ENCODE results near the gene FAM89B.

The FAM89B gene

DNA sequence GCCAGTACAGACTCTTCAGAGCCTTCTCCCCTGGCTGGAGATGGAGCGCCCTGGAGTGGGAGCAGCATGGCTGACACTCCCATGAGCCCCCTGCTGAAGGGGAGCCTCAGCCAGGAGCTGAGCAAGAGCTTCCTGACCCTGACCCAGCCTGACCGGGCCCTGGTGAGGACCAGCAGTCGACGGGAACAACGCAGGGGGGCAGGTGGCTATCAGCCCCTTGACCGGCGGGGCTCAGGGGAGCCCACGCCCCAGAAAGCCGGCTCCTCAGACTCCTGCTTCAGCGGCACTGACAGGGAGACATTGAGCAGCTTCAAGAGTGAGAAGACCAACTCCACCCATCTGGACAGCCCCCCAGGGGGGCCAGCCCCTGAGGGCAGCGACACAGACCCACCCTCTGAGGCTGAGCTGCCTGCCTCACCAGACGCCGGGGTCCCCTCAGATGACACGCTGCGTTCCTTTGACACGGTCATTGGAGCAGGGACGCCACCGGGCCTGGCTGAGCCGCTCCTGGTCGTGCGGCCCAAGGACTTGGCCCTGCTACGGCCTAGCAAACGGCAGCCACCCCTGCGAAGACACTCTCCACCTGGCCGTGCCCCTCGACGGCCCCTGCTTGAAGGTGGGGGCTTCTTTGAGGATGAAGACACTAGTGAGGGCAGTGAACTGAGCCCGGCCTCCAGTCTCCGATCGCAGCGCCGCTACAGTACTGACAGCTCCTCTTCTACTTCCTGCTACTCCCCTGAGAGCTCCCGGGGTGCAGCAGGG, 45.8 kb downstream of the FAM89B start:
- no peak overlapping the region for H3K4me3 ChIP-seq (ENCODE audit: low read depth, low read length)
- TF ChIP-seq CTCF (IDR thresholded peaks at IDR 0.05; ENCODE audit: low read depth, low read length), result no peak

GRCh38 chr11:65618763-65619162, 46.4 kb downstream of the FAM89B start:
- TF ChIP-seq CTCF (IDR thresholded peaks at IDR 0.05; ENCODE audit: low read depth, low read length), result no peak

GRCh38 chr11:65619281-65619928, 47.1 kb downstream of the FAM89B start:
- no peak for TF ChIP-seq CTCF (IDR thresholded peaks at IDR 0.05; ENCODE audit: low read depth, low read length)
- H3K4me3 ChIP-seq (ENCODE audit: low read depth, low read length), result no peak overlapping the region

More at GRCh38 chr11:65618763-65619162, 46.4 kb downstream of the FAM89B start:
- H3K4me3 ChIP-seq (ENCODE audit: low read depth, low read length), result no peak overlapping the region

GRCh38 chr11:65620666-65621065, 48.3 kb downstream of the FAM89B start:
- no peak overlapping the region for H3K4me3 ChIP-seq (ENCODE audit: low read depth, low read length)
- TF ChIP-seq CTCF (IDR thresholded peaks at IDR 0.05; ENCODE audit: low read depth, low read length), result no peak

- no peak overlapping the region for H3K4me3 ChIP-seq (ENCODE audit: low read depth, low read length)
- TF ChIP-seq CTCF (IDR thresholded peaks at IDR 0.05; ENCODE audit: low read depth, low read length), result no peak
These were observed 49.1 kb downstream of the FAM89B start for GRCh38 chr11:65621460-65621859.

DNA sequence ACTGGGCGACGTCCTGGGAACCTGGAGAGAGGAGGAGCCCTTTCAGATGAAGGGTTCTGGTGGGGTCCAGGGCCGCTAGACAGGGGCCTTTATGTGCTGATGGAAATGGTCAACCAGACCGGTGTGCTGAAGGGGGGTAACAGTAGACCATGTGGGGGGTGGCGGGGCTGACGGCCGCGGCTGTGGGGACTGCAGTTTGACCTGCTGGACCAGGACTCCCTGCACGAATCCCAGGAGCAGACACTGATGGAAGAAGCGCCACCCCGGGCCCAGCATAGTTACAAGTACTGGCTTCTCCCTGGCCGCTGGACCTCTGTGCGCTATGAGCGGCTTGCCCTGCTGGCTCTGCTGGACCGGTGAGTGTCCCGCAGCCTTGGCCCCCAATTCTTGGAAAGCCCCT, 49.7 kb downstream of the FAM89B start:
- no peak for TF ChIP-seq CTCF (IDR thresholded peaks at IDR 0.05; ENCODE audit: low read depth, low read length)
- no peak overlapping the region for H3K4me3 ChIP-seq (ENCODE audit: low read depth, low read length)

DNA sequence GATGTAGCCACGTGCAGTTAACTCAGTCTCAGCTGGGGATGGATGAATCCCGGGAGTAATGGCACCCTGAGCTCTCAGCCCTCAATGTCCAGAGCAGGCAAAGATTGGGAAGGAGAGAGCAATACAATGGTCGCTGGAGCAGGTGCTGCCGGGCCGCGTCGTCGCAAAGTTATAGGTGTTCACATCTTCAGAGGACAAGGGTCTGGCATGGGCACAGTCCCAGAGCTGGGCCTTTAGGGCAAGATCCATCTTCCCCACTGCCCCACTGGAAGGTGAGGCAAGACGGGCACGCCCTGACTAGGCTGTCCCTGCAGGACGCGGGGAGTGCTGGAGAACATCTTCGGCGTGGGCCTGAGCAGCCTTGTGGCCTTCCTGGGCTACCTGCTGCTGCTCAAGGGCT, 50.8 kb downstream of the FAM89B start:
- H3K4me3 ChIP-seq (ENCODE audit: low read depth, low read length), result no peak overlapping the region
- no peak for TF ChIP-seq CTCF (IDR thresholded peaks at IDR 0.05; ENCODE audit: low read depth, low read length)
